ENCODE results near the gene ITGA2B. TPM values are rescaled to one million over a fixed set of nuclear protein-coding genes. Genes with fewer than 3 reads are reported as not detected.

ITGA2B gene
- total and polyA plus RNA-seq, 2 of the 13 experiments (the other 11 are each of a cell fraction or from before 2014, with no cell fraction given): 0.38 to 1.1 TPM

GRCh38 chr17:44374306-44375195 is 14.9 kb downstream of the ITGA2B start (continued):
- TF ChIP-seq ZBTB20 (CRISPR knock-in tag; IDR thresholded peaks at IDR 0.05; ENCODE audit: borderline replicate concordance, low read depth) (0 out of 2 replicates have a peak, but pooled peaks have one; percentile 29), ZFP36L2 (CRISPR knock-in tag; IDR thresholded peaks at IDR 0.05) (no peak), PAXIP1 (CRISPR knock-in tag; conservative IDR thresholded peaks at IDR 0.05) (peak; percentile 52), ARNT2 (CRISPR knock-in tag; IDR thresholded peaks at IDR 0.05; ENCODE audit: low read depth) (peak; percentile 61; the same call in 1 of the 2 replicates), ZNF710 (CRISPR knock-in tag; IDR thresholded peaks at IDR 0.05; ENCODE audit: borderline replicate concordance) (peak; percentile 35; the same call in 1 of the 2 replicates), ZBTB37 (CRISPR knock-in tag; IDR thresholded peaks at IDR 0.05) (0 out of 2 replicates have a peak, but pooled peaks have one; percentile 27), UBTF (CRISPR knock-in tag; IDR thresholded peaks at IDR 0.05) (peak; percentile 24; the same call in 1 of the 2 replicates), ZMYM3 (CRISPR knock-in tag; IDR thresholded peaks at IDR 0.05) (no peak), RXRA (CRISPR knock-in tag; IDR thresholded peaks at IDR 0.05) (0 out of 2 replicates have a peak, but pooled peaks have one; percentile 31), ZEB1 (IDR thresholded peaks at IDR 0.05; ENCODE audit: insufficient replicate concordance, low read depth) (peak; percentile 58), ZNF543 (CRISPR knock-in tag; IDR thresholded peaks at IDR 0.05) (0 out of 2 replicates have a peak, but pooled peaks have one; percentile 39), ZNF20 (CRISPR knock-in tag; IDR thresholded peaks at IDR 0.05) (no peak), ATRX (CRISPR knock-in tag; IDR thresholded peaks at IDR 0.05; ENCODE audit: borderline replicate concordance) (no peak), ZNF607 (CRISPR knock-in tag; IDR thresholded peaks at IDR 0.05; ENCODE audit: borderline replicate concordance) (peak; percentile 46; the same call in 1 of the 2 replicates), ZFP41 (CRISPR knock-in tag; IDR thresholded peaks at IDR 0.05; ENCODE audit: borderline replicate concordance) (0 out of 2 replicates have a peak, but pooled peaks have one; percentile 51), MXD3 (CRISPR knock-in tag; IDR thresholded peaks at IDR 0.05) (peak; percentile 58; the same call in 1 of the 2 replicates), MAX (IDR thresholded peaks at IDR 0.05) (peak; percentile 73)
